Tibial nerve (tissue), 4 donors: Measurements from ENCODE around the gene MPZL2. TPM values are rescaled to one million over a fixed set of nuclear protein-coding genes. Genes with fewer than 3 reads are reported as not detected.

Source experiments
- DNase-seq, 2 donors: peaks; one replicate each; pipeline ENCODE4 v3.0.0-alpha.2; 2019; ENCODE audit warnings: low spot score in 2 of 2
- H3K27ac ChIP-seq, 4 donors: fragments of 200-600 bp; sonication (generic) in 3 of 4; one replicate each; pipeline ENCODE4 v1.5.1; 2017 to 2019; ENCODE audit warnings: mild to moderate bottlenecking in 1 of 4
- H3K27me3 ChIP-seq, 2 donors: fragments of 200-600 bp; sonication (generic) in 1 of 2; one replicate each; pipeline versions ENCODE4 v1.5.1 to v1.6.0; 2017 to 2019
- H3K36me3 ChIP-seq, 3 donors: fragments of 200-600 bp; sonication (generic); one replicate each; pipeline ENCODE4 v1.5.1; 2018 to 2019
- H3K4me1 ChIP-seq, 4 donors: fragments of 200-600 bp; sonication (generic) in 3 of 4; one replicate each; pipeline ENCODE4 v1.5.1; 2017 to 2019
- H3K4me3 ChIP-seq, 4 donors: fragments of 200-600 bp; sonication (generic) in 3 of 4; one replicate each; pipeline ENCODE4 v1.5.1; 2017 to 2019; ENCODE audit warnings: mild to moderate bottlenecking in 1 of 4, moderate library complexity in 1 of 4
- H3K9me3 ChIP-seq, 4 donors: fragments of 200-600 bp; sonication (generic) in 3 of 4; one replicate each; pipeline ENCODE4 v1.5.1; 2017 to 2019
- EP300 ChIP-seq, 2 donors: sonication (generic); formaldehyde crosslinking; IDR thresholded peaks; one replicate each; pipeline ENCODE4 v1.6.1; 2017; ENCODE audit warnings: antibody characterized with exemption in 2 of 2, mild to moderate bottlenecking in 1 of 2
- POLR2A ChIP-seq, 2 donors: fragments of 450-650 bp; IDR thresholded peaks; one replicate each; pipeline ENCODE4 v1.6.1; 2017; ENCODE audit warnings: antibody characterized with exemption in 2 of 2, mild to moderate bottlenecking in 2 of 2, moderate library complexity in 2 of 2
- WGBS, 2 donors: methylation state at CpG; one replicate each; pipeline ENCODE4 v1.1.5; 2018; 5-methylcytosine and 5-hydroxymethylcytosine counted together
- total RNA-seq, 4 donors: library from RNA; depleted of rRNA; stranded (reverse); fragments of >200 nt; gene quantifications; one replicate each; pipeline ENCODE4 v1.1.0, GENCODE V29; 2016
- TF ChIP-seq, protein P1 (sequence below), 5 experiments: fragments of 200-600 bp in 3 of 5; fragments of 450-650 bp in 2 of 5; sonication (generic) in 3 of 5; IDR thresholded peaks; one replicate each; pipeline ENCODE4 v1.5.1; 2016 to 2019; ENCODE audit warnings: antibody characterized with exemption in 5 of 5, mild to moderate bottlenecking in 3 of 5, moderate library complexity in 2 of 5

The MPZL2 gene
- total RNA-seq, 4 donors from 2014 or later, result 6.7 to 53.7 (median 27.0) TPM

DNA sequence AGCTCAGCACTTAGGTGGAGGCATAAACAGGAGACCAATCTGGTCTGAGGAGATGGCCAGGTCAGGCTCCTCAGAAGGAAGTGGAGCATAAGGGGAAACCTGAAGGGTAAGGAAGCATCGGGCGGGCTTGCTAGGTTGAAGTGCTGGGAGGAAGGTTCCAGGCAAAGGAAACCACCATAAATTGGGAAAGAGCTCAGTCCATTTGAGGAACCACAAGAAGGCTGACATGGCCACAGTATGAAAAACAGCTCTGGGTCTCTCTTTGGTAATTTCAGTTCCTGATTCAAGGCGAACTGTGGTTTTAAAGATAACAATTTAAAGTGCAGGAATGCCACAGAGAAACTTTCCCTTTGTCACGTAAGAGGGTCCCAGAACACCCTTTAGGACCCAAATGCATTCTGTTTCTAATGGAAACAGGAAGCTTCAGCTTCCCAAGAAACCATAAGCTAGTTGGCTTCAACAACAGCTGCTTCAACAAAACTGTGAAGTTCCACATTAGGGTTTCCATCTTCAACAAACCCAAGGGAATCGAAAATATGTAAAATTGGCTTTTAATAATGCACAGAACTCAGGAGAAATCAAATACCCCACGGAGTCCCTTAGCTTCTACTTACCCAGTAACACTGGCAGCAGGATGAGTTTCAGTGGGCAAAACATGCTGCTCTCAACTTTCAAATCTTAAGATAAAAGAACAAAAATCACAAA is 49.7 kb downstream of the MPZL2 start:
- H3K9me3 ChIP-seq, result no peaks in the 10 kb centered on the region
- no peak overlapping the region for H3K4me3 ChIP-seq
- peaks cover 0 to 4% (median 0%) of the 10 kb centered on the region in 4 donors for H3K4me1 ChIP-seq
- WGBS, 2 donors, result 67 to 68% methylated on average over 6 of the region's 6 CpGs
- TF ChIP-seq POLR2A (IDR thresholded peaks at IDR 0.05) (no peak), EP300 (IDR thresholded peaks at IDR 0.05) (peak in 1 of 2 donors; percentile 47)
- TF ChIP-seq, protein P1, sequence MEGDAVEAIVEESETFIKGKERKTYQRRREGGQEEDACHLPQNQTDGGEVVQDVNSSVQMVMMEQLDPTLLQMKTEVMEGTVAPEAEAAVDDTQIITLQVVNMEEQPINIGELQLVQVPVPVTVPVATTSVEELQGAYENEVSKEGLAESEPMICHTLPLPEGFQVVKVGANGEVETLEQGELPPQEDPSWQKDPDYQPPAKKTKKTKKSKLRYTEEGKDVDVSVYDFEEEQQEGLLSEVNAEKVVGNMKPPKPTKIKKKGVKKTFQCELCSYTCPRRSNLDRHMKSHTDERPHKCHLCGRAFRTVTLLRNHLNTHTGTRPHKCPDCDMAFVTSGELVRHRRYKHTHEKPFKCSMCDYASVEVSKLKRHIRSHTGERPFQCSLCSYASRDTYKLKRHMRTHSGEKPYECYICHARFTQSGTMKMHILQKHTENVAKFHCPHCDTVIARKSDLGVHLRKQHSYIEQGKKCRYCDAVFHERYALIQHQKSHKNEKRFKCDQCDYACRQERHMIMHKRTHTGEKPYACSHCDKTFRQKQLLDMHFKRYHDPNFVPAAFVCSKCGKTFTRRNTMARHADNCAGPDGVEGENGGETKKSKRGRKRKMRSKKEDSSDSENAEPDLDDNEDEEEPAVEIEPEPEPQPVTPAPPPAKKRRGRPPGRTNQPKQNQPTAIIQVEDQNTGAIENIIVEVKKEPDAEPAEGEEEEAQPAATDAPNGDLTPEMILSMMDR (IDR thresholded peaks at IDR 0.05), result no peak
- no peak for DNase-seq
- H3K27me3 ChIP-seq, result peaks cover 0 to 48% of the 10 kb centered on the region in 2 donors
- peak overlapping the region in 2 of 4 donors; percentile 6 to 28 for H3K27ac ChIP-seq
- H3K36me3 ChIP-seq, result no peaks in the 10 kb centered on the region

DNA sequence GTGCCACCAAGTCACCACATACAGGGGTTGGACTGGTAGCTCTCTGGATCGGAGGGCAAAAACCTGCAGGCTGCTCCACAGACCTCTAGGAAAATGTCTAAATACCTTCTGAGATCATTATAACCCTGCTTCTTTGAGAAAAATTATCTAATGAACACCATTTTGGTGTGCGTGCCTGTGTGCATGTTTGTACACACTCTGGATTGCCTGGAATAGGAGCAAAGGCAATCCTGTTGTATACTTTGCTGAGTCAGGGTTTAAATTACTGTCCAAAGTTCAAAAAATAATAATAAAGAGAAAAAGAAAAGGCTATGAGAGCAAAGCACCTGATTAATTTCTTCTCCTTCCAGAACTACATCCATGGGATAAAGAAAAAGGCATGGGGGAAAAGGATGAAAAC is 50.3 kb downstream of the MPZL2 start:
- H3K36me3 ChIP-seq, result no peaks in the 10 kb centered on the region
- TF ChIP-seq, protein P1 (IDR thresholded peaks at IDR 0.05), result no peak
- no peak for TF ChIP-seq POLR2A (IDR thresholded peaks at IDR 0.05)
- TF ChIP-seq EP300 (IDR thresholded peaks at IDR 0.05), result no peak
- H3K27me3 ChIP-seq, result peaks cover 0 to 48% of the 10 kb centered on the region in 2 donors
- peaks cover 0 to 4% (median 0%) of the 10 kb centered on the region in 4 donors for H3K4me1 ChIP-seq
- no peaks in the 10 kb centered on the region for H3K9me3 ChIP-seq
- H3K27ac ChIP-seq, result peak overlapping the region in 2 of 4 donors; percentile 6 to 28
- 87 to 95% methylated on average over 2 of the region's 2 CpGs for WGBS, 2 donors
- H3K4me3 ChIP-seq, result no peak overlapping the region
- DNase-seq, result no peak

DNA sequence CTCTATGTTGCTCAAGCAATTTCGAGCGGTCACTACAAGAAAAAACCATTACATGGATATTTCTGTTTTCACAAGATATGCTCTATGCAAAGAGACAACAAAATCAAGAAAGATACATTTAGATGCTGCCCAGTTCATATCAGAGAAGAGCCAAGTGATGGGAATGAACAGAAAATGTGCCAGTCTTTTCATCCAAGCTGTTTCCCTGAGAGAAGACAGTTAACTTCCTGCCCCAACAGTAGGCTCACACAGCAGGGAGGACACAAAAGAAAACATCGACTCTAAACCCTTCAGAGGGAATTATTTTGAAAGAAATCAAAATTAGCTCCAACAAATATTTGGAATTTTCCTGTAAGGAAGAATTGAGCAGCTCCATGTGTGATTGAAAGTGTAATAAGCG is 50.9 kb downstream of the MPZL2 start:
- TF ChIP-seq, protein P1 (IDR thresholded peaks at IDR 0.05), result no peak
- no peak for TF ChIP-seq EP300 (IDR thresholded peaks at IDR 0.05)
- TF ChIP-seq POLR2A (IDR thresholded peaks at IDR 0.05), result no peak

DNA sequence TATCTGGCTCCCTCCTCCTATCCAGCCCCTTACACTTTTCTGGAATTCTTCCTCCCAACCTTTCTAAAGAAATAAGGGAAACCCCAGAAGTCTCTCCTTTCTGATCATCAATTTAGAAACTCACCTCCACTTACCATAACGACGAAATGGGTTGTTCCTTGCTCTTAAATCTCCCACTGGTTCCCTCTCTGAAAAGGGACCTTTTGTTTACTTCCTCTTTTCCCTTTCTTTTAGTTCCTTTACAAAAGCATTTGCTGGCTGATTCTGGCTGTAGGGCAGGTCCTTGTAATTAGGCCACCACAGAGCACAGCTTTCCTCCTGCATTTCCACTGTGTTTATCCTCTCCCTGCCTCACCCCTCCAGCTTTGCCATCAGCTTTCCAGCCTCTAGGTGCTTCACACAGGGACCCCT is 51.3 kb downstream of the MPZL2 start:
- no peaks in the 10 kb centered on the region for H3K36me3 ChIP-seq
- TF ChIP-seq POLR2A (IDR thresholded peaks at IDR 0.05) (no peak), EP300 (IDR thresholded peaks at IDR 0.05) (no peak)
- TF ChIP-seq, protein P1 (IDR thresholded peaks at IDR 0.05), result no peak
- DNase-seq, result no peak
- H3K9me3 ChIP-seq, result no peaks in the 10 kb centered on the region
- H3K27ac ChIP-seq, result no peak overlapping the region
- peaks cover 0 to 4% (median 0%) of the 10 kb centered on the region in 4 donors for H3K4me1 ChIP-seq
- H3K27me3 ChIP-seq, result peaks cover 0 to 42% of the 10 kb centered on the region in 2 donors
- WGBS, 2 donors, result 57 to 61% methylated on average over 2 of the region's 2 CpGs
- H3K4me3 ChIP-seq, result no peak overlapping the region

More for the DNA sequence above, 50.9 kb downstream of the MPZL2 start:
- no peak overlapping the region for H3K27ac ChIP-seq
- no peaks in the 10 kb centered on the region for H3K36me3 ChIP-seq
- peaks cover 0 to 4% (median 0%) of the 10 kb centered on the region in 4 donors for H3K4me1 ChIP-seq
- WGBS, 2 donors, result 72 to 77% methylated on average over 4 of the region's 4 CpGs
- H3K4me3 ChIP-seq, result no peak overlapping the region
- no peaks in the 10 kb centered on the region for H3K9me3 ChIP-seq
- DNase-seq, result no peak
- peaks cover 0 to 46% of the 10 kb centered on the region in 2 donors for H3K27me3 ChIP-seq

DNA sequence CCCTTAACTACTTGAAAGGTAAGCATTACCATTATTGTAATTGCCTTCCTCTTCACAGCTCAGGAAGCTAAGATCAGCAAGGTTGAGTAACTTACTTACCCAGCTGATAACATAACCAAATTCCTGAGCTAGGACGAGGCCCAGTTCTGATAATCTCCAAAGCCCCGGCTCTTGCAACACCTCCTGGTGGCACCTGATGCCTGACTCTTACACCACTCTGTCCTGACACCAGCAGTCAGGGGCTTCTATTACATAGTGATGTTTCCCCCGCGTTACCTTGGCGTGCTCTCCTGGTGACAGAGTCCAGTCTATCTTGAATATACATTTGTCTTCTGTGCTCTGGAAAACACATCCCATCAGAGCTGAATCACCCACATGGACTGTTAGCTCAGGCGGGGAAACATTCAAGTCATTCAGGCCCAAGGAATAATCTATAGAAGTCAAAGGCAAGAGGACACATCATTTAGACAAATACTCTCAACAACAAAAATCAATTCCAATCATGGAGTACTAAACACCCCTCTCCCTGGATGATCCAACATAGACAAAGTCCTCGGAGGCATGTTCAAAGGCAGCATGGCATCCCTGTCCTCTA is 51.9 kb downstream of the MPZL2 start:
- DNase-seq, result no peak
- H3K36me3 ChIP-seq, result no peaks in the 10 kb centered on the region
- no peaks in the 10 kb centered on the region for H3K9me3 ChIP-seq
- peaks cover 0 to 42% of the 10 kb centered on the region in 2 donors for H3K27me3 ChIP-seq
- peaks cover 0 to 4% (median 0%) of the 10 kb centered on the region in 4 donors for H3K4me1 ChIP-seq
- H3K27ac ChIP-seq, result no peak overlapping the region
- H3K4me3 ChIP-seq, result no peak overlapping the region
- TF ChIP-seq POLR2A (IDR thresholded peaks at IDR 0.05) (no peak), EP300 (IDR thresholded peaks at IDR 0.05) (no peak)
- TF ChIP-seq, protein P1 (IDR thresholded peaks at IDR 0.05), result no peak
- 82 to 86% methylated on average over 7 of the region's 7 CpGs for WGBS, 2 donors
